ENCODE results near the gene COL4A1. TPM values are rescaled to one million over a fixed set of nuclear protein-coding genes. Genes with fewer than 3 reads are reported as not detected.

Gene COL4A1
- total RNA-seq, 1 donor from 2014 or later: 178 TPM

- TF ChIP-seq POLR2A (IDR thresholded peaks at IDR 0.05): no peak
- TF ChIP-seq, protein P1, sequence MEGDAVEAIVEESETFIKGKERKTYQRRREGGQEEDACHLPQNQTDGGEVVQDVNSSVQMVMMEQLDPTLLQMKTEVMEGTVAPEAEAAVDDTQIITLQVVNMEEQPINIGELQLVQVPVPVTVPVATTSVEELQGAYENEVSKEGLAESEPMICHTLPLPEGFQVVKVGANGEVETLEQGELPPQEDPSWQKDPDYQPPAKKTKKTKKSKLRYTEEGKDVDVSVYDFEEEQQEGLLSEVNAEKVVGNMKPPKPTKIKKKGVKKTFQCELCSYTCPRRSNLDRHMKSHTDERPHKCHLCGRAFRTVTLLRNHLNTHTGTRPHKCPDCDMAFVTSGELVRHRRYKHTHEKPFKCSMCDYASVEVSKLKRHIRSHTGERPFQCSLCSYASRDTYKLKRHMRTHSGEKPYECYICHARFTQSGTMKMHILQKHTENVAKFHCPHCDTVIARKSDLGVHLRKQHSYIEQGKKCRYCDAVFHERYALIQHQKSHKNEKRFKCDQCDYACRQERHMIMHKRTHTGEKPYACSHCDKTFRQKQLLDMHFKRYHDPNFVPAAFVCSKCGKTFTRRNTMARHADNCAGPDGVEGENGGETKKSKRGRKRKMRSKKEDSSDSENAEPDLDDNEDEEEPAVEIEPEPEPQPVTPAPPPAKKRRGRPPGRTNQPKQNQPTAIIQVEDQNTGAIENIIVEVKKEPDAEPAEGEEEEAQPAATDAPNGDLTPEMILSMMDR (IDR thresholded peaks at IDR 0.05): no peak
- no peak for TF ChIP-seq POLR2AphosphoS5 (IDR thresholded peaks at IDR 0.05; ENCODE audit: insufficient read depth in 1 of 2, low read depth in 1 of 2)
- intact Hi-C loops (cut with DNase I): loop anchor here (5.0 kb wide), 1 partner anchor 839 kb away; no protein-coding TSS in a partner anchor
- Histone ChIP-seq H3K36me3 (no peaks in the 10 kb centered on the region), H3K4me3 (no peak overlapping the region), H3K4me1 (peaks cover 4% of the 10 kb centered on the region), H3K27ac (no peak overlapping the region), H3K27me3 (no peaks in the 10 kb centered on the region), H3K9me3 (no peaks in the 10 kb centered on the region)
- no peak for DNase-seq (ENCODE audit: extremely low spot score in 2 of 2)
Observed at GRCh38 chr13:110353339-110353977, 46.5 kb upstream of the COL4A1 start.

- Histone ChIP-seq H3K36me3 (no peaks in the 10 kb centered on the region), H3K4me3 (no peak overlapping the region), H3K4me1 (peaks cover 11% of the 10 kb centered on the region), H3K27me3 (no peaks in the 10 kb centered on the region), H3K27ac (no peak overlapping the region), H3K9me3 (no peaks in the 10 kb centered on the region)
- intact Hi-C loops (cut with DNase I): loop anchor here (5.0 kb wide), 1 partner anchor 840 kb away; no protein-coding TSS in a partner anchor
- TF ChIP-seq POLR2A (IDR thresholded peaks at IDR 0.05): no peak
- no peak for DNase-seq (ENCODE audit: extremely low spot score in 2 of 2)
Observed at GRCh38 chr13:110352735-110353134, 45.8 kb upstream of the COL4A1 start.

DNA sequence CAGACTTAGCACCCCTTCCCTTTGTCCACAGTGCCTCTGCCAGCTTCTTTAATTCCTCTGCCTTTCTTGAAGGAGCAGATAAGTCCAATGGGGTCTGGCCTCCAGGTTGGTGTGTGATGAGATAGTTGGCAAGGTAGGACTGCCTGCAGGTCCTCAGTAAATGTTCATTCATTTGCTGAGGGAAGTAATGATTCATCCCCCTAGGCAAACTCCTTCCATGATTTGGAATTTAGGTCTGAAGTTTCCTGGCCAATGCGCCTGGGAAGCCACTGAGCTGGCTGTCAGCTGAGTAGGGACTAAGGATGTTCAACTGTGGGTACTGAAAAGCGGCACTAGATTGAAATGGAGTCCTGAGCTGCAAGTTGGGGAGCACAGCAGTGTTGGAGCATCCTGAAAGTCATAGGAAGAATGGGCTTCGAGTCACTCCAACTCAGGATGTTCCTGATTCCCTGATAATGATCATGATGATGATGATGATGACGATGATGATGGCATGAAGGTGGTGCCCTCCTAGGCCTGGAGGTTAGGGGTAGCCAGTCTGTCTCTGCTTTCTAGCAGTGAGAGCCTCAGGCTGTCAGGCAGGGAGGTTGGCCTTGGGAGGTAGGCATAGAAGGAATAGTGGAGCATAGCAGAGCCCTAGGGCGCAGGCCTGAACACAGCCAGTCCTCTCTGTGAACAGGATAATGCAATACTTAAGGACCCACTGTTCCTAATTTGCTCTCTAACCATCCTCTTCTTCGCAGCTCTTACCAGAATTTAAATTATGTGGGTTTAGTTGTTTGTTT is 44.9 kb upstream of the COL4A1 start:
- Histone ChIP-seq H3K36me3 (no peaks in the 10 kb centered on the region), H3K27ac (no peak overlapping the region), H3K4me3 (no peak overlapping the region), H3K9me3 (no peaks in the 10 kb centered on the region), H3K4me1 (peaks cover 20% of the 10 kb centered on the region), H3K27me3 (no peaks in the 10 kb centered on the region)
- TF ChIP-seq, protein P1 (IDR thresholded peaks at IDR 0.05): no peak
- TF ChIP-seq POLR2A (IDR thresholded peaks at IDR 0.05) (no peak), POLR2AphosphoS5 (IDR thresholded peaks at IDR 0.05; ENCODE audit: insufficient read depth in 1 of 2, low read depth in 1 of 2) (no peak)
- intact Hi-C loops (cut with DNase I): loop anchor here (5.0 kb wide), 1 partner anchor 840 kb away; no protein-coding TSS in a partner anchor
- DNase-seq (ENCODE audit: extremely low spot score in 2 of 2): no peak

DNA sequence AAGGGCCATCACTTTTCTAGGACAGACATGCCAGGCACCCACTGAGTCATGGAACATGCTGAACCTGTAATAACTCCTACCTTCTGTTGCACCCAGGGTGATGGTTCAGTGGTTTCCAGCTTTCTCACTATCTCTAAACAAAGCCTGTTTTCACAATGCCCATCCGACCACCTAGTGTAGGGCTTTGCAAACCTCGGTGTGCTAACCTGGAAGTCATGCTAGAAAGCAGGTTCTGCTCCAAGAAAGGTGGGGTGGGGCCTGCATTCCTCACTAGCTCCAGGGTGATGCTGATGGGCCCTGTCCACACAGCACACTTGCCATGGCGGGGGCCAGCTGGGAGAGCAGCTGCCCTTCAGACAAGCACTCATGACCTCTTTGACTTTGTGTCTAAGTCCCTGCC is 43.6 kb upstream of the COL4A1 start:
- Histone ChIP-seq H3K36me3 (no peaks in the 10 kb centered on the region), H3K4me3 (no peak overlapping the region), H3K4me1 (peaks cover 33% of the 10 kb centered on the region), H3K9me3 (no peaks in the 10 kb centered on the region), H3K27me3 (no peaks in the 10 kb centered on the region), H3K27ac (no peak overlapping the region)
- intact Hi-C loops (cut with DNase I): loop anchor here (5.0 kb wide), 1 partner anchor 842 kb away; no protein-coding TSS in a partner anchor
- DNase-seq (ENCODE audit: extremely low spot score in 2 of 2): no peak
- no peak for TF ChIP-seq POLR2AphosphoS5 (IDR thresholded peaks at IDR 0.05; ENCODE audit: insufficient read depth in 1 of 2, low read depth in 1 of 2)
- TF ChIP-seq, protein P1 (IDR thresholded peaks at IDR 0.05): no peak
- no peak for TF ChIP-seq POLR2A (IDR thresholded peaks at IDR 0.05)

- intact Hi-C loops (cut with DNase I): loop anchor here (5.0 kb wide), 1 partner anchor 842 kb away; no protein-coding TSS in a partner anchor
- H3K9me3 ChIP-seq: no peaks in the 10 kb centered on the region
- peaks cover 33% of the 10 kb centered on the region for H3K4me1 ChIP-seq
- no peak overlapping the region for H3K27ac ChIP-seq
- no peaks in the 10 kb centered on the region for H3K27me3 ChIP-seq
- no peak overlapping the region for H3K4me3 ChIP-seq
- H3K36me3 ChIP-seq: no peaks in the 10 kb centered on the region
- DNase-seq (ENCODE audit: extremely low spot score in 2 of 2): no peak
- TF ChIP-seq, protein P1 (IDR thresholded peaks at IDR 0.05): no peak
- TF ChIP-seq POLR2AphosphoS5 (IDR thresholded peaks at IDR 0.05; ENCODE audit: insufficient read depth in 1 of 2, low read depth in 1 of 2): no peak
Observed at GRCh38 chr13:110350049-110350448, 43.1 kb upstream of the COL4A1 start.

All from vagina (tissue), 2 donors.